Keratinocyte (primary cell): Measurements from ENCODE around the gene AKNA. TPM values are rescaled to one million over a fixed set of nuclear protein-coding genes. Genes with fewer than 3 reads are reported as not detected.

Experiments
- DNase-seq: peaks from one replicate; pipeline ENCODE4 v3.0.0-alpha.2; 2011; ENCODE audit warnings: low read depth, missing footprints, low spot score
- FAIRE-seq: peaks from 2 replicates; lab custom pipeline; 2011; peaks lifted over from hg19 to GRCh38; lab: Jason Lieb, UNC
- H2AFZ ChIP-seq: 2 replicates; pipeline ENCODE4 v1.6.0; 2012; ENCODE audit warnings: low read length, control low read depth, inconsistent platforms; ENCODE audit not compliant: control insufficient read depth
- H3K27ac ChIP-seq: 2 replicates; pipeline ENCODE4 v1.5.1; 2011; ENCODE audit warnings: low read length; ENCODE audit not compliant: control insufficient read depth, insufficient read depth
- H3K27me3 ChIP-seq: 3 replicates; pipeline ENCODE4 v1.6.0; 2011; ENCODE audit warnings: low read length; ENCODE audit not compliant: control insufficient read depth, insufficient read depth; ENCODE audit errors: extremely low read depth
- H3K36me3 ChIP-seq, 2 experiments: 2 replicates in 1 of 2; 3 replicates in 1 of 2; pipeline ENCODE4 v1.5.1; 2011; ENCODE audit warnings: low read length in 2 of 2, mild to moderate bottlenecking in 1 of 2; ENCODE audit not compliant: control insufficient read depth in 2 of 2, insufficient read depth in 2 of 2; ENCODE audit errors: extremely low read depth in 1 of 2
- H3K4me1 ChIP-seq: 3 replicates; pipeline ENCODE4 v1.5.1; 2011; ENCODE audit warnings: low read length; ENCODE audit not compliant: control insufficient read depth, insufficient read depth; ENCODE audit errors: extremely low read depth
- H3K4me2 ChIP-seq: 3 replicates; pipeline ENCODE4 v1.6.0; 2011; ENCODE audit warnings: low read depth, low read length; ENCODE audit not compliant: control insufficient read depth, insufficient read depth; ENCODE audit errors: extremely low read depth
- H3K4me3 ChIP-seq, 3 experiments: fragments of 200-600 bp in 1 of 3; sonication (generic) in 1 of 3; 2 replicates in 2 of 3; 3 replicates in 1 of 3; pipeline ENCODE4 v1.5.1; 2011 to 2016; ENCODE audit warnings: low read length in 3 of 3, mild to moderate bottlenecking in 3 of 3, control low read depth in 2 of 3, inconsistent platforms in 1 of 3, low read depth in 1 of 3, mixed read lengths in 1 of 3, mixed run types in 1 of 3, moderate library complexity in 1 of 3; ENCODE audit not compliant: control insufficient read depth in 2 of 3, insufficient read depth in 2 of 3; ENCODE audit errors: extremely low read depth in 1 of 3
- H3K79me2 ChIP-seq: 2 replicates; pipeline ENCODE4 v1.6.0; 2012; ENCODE audit warnings: low read length; ENCODE audit not compliant: control insufficient read depth, insufficient read depth
- H3K9ac ChIP-seq: 3 replicates; pipeline ENCODE4 v1.6.0; 2011; ENCODE audit warnings: low read length; ENCODE audit not compliant: control insufficient read depth, insufficient read depth; ENCODE audit errors: extremely low read depth
- H3K9me1 ChIP-seq: 3 replicates; pipeline ENCODE4 v1.6.0; 2011; ENCODE audit warnings: low read length; ENCODE audit not compliant: control insufficient read depth, insufficient read depth; ENCODE audit errors: extremely low read depth
- H3K9me3 ChIP-seq: 2 replicates; pipeline ENCODE4 v1.5.1; 2012; ENCODE audit warnings: low read depth, low read length; ENCODE audit not compliant: control insufficient read depth
- H4K20me1 ChIP-seq: 3 replicates; pipeline ENCODE4 v1.6.0; 2011; ENCODE audit warnings: low read length; ENCODE audit not compliant: control insufficient read depth, insufficient read depth; ENCODE audit errors: extremely low read depth
- CTCF ChIP-seq, 3 experiments: IDR thresholded peaks in 1 of 3; conservative IDR thresholded peaks in 1 of 3; optimal IDR thresholded peaks in 1 of 3; 2 replicates in 2 of 3; 3 replicates in 1 of 3; pipeline versions ENCODE3 to v1.5.1; 2011; ENCODE audit warnings: low read length in 3 of 3, mild to moderate bottlenecking in 3 of 3, moderate library complexity in 2 of 3, control low read depth in 1 of 3, inconsistent platforms in 1 of 3; ENCODE audit not compliant: insufficient read depth in 2 of 3; ENCODE audit errors: extremely low read depth in 1 of 3
- EZH2 ChIP-seq: IDR thresholded peaks from one replicate; pipeline ENCODE4 v1.6.1; 2012; ENCODE audit warnings: inconsistent platforms, mild to moderate bottlenecking, low read length, moderate library complexity
- dilution Hi-C: fragments of 300-500 bp; cut with MboI; formaldehyde crosslinking; loops from one replicate; pipeline ENCODE4 v1.7.0; 2020; ENCODE audit warnings: low sequenced_read_pairs; ENCODE audit not compliant: extremely low pct_ligation_motif_present
- polyA plus RNA-seq, 5 experiments: library from polyadenylated mRNA; depleted of rRNA in 3 of 5; stranded (reverse) in 3 of 5; stranded (forward) in 1 of 5; unstranded in 1 of 5; fragments of >200 nt; gene quantifications; 1 replicate in 1 of 5; 2 replicates in 3 of 5; 3 replicates in 1 of 5; pipeline versions ENCODE4 v1.2.1 to v1.2.3, GENCODE V29; 2011 to 2012; ENCODE audit warnings: missing spikeins in 2 of 5, low read depth in 1 of 5, low replicate concordance in 1 of 5

The AKNA gene
- polyA plus RNA-seq, 1 donor (not counting 4 experiments of a cell fraction or from before 2014, with no cell fraction given): 0.79 TPM

GRCh38 chr9:114388764-114389375 lies 1.1 kb upstream of the AKNA start:
- no peak for FAIRE-seq
- no peak for DNase-seq
- peaks cover 26% of the 10 kb centered on the region for H3K4me1 ChIP-seq
- H3K4me2 ChIP-seq: no peak overlapping the region
- H3K9ac ChIP-seq: no peak overlapping the region
- no peaks in the 10 kb centered on the region for H3K27me3 ChIP-seq
- no peaks in the 10 kb centered on the region for H3K36me3 ChIP-seq
- no peak overlapping the region for H3K27ac ChIP-seq
- H3K4me3 ChIP-seq: no peak overlapping the region
- dilution Hi-C loops: no loop called here
- H2AFZ ChIP-seq: no peak overlapping the region
- no peaks in the 10 kb centered on the region for H4K20me1 ChIP-seq
- no peaks in the 10 kb centered on the region for H3K9me1 ChIP-seq
- H3K9me3 ChIP-seq: no peaks in the 10 kb centered on the region
- no peaks in the 10 kb centered on the region for H3K79me2 ChIP-seq
- TF ChIP-seq EZH2 (no peak), CTCF (optimal IDR thresholded peaks at IDR 0.05 in 1 of 3, IDR thresholded peaks at IDR 0.05 in 1 of 3, conservative IDR thresholded peaks at IDR 0.05 in 1 of 3; ENCODE audit: extremely low read depth in 1 of 3, insufficient read depth in 2 of 3, low read length in 3 of 3) (no peak)

GRCh38 chr9:114388357-114388682 lies 538 bp upstream of the AKNA start:
- dilution Hi-C loops: no loop called here
- no peak overlapping the region for H2AFZ ChIP-seq

More at GRCh38 chr9:114388357-114388682, 538 bp upstream of the AKNA start:
- DNase-seq (no peak), FAIRE-seq (no peak)
- no peak overlapping the region for H3K4me2 ChIP-seq
- H3K4me3 ChIP-seq: no peak overlapping the region
- H3K27ac ChIP-seq: no peak overlapping the region
- TF ChIP-seq CTCF (optimal IDR thresholded peaks at IDR 0.05 in 1 of 3, IDR thresholded peaks at IDR 0.05 in 1 of 3, conservative IDR thresholded peaks at IDR 0.05 in 1 of 3; ENCODE audit: extremely low read depth in 1 of 3, insufficient read depth in 2 of 3, low read length in 3 of 3) (no peak), EZH2 (no peak)
- no peaks in the 10 kb centered on the region for H3K36me3 ChIP-seq
- H3K4me1 ChIP-seq: peaks cover 26% of the 10 kb centered on the region
- no peaks in the 10 kb centered on the region for H3K9me1 ChIP-seq
- no peaks in the 10 kb centered on the region for H3K27me3 ChIP-seq
- no peaks in the 10 kb centered on the region for H3K9me3 ChIP-seq
- H4K20me1 ChIP-seq: no peaks in the 10 kb centered on the region
- H3K79me2 ChIP-seq: no peaks in the 10 kb centered on the region
- H3K9ac ChIP-seq: no peak overlapping the region
